A549 (cell line): ENCODE data around the gene RSBN1. TPM values are rescaled to one million over a fixed set of nuclear protein-coding genes. Genes with fewer than 3 reads are reported as not detected.

ENCODE experiments used
- ATAC-seq, 2 experiments: fragments of 200-7000 bp in 1 of 2; fragments of >200 bp in 1 of 2; cut with Nextera tagmentation in 1 of 2; cut with Tn5 transposase in 1 of 2; 3 replicates each; pipeline versions ENCODE4 v1.8.0 to v1.9.1; 2018 to 2020; ENCODE audit warnings: mild to moderate bottlenecking in 1 of 2, moderate library complexity in 1 of 2
- CTCF ChIA-PET: fragments of 300-600 bp; sonication (Branson Sonifier 250); formaldehyde crosslinking; extraction: SDS; loops from one replicate; lab custom pipeline; 2021; ENCODE audit warnings: antibody characterized with exemption, inconsistent platforms; lab: Yijun Ruan, JAX
- POLR2A ChIA-PET: fragments of 350-600 bp; formaldehyde crosslinking; extraction: SDS; loops from one replicate; lab custom pipeline; 2021; ENCODE audit warnings: antibody characterized with exemption, inconsistent platforms; lab: Yijun Ruan, JAX
- DNase-seq, 2 experiments: peaks; one replicate each; pipeline versions ENCODE4 v3.0.0 to v3.0.0-alpha.2; 2011 to 2016; ENCODE audit warnings: low read depth in 1 of 2, low spot score in 1 of 2
- FAIRE-seq: peaks from 2 replicates; lab custom pipeline; 2011; peaks lifted over from hg19 to GRCh38; lab: Jason Lieb, UNC
- H3K27ac ChIP-seq, 2 experiments: fragments of >200 bp; sonication (Bioruptor Twin); formaldehyde crosslinking; 3 replicates each; pipeline ENCODE4 v1.5.1; 2016 to 2017
- H3K4me1 ChIP-seq: fragments of >200 bp; sonication (Bioruptor Twin); formaldehyde crosslinking; 3 replicates; pipeline ENCODE4 v1.6.1; 2016
- H3K4me2 ChIP-seq: fragments of >200 bp; sonication (Bioruptor Twin); formaldehyde crosslinking; 3 replicates; pipeline ENCODE4 v1.6.1; 2016
- H3K4me3 ChIP-seq: fragments of >200 bp; sonication (Bioruptor Twin); formaldehyde crosslinking; 3 replicates; pipeline ENCODE4 v1.5.1; 2016
- H3K9me3 ChIP-seq: fragments of >200 bp; sonication (Bioruptor Twin); formaldehyde crosslinking; 3 replicates; pipeline ENCODE4 v1.6.1; 2016
- CEBPB ChIP-seq, 2 experiments: fragments of >200 bp in 1 of 2; sonication (Bioruptor Twin) in 1 of 2; formaldehyde crosslinking in 1 of 2; IDR thresholded peaks; 2 replicates each; pipeline ENCODE4 v1.6.1; 2012 to 2016
- EHMT2 ChIP-seq: fragments of 200-600 bp; sonication (generic); IDR thresholded peaks from 2 replicates; pipeline ENCODE4 v1.6.1; 2016; ENCODE audit warnings: antibody characterized with exemption, low read depth, mild to moderate bottlenecking, moderate library complexity
- EP300 ChIP-seq, 2 experiments: fragments of >200 bp; sonication (Bioruptor Twin); formaldehyde crosslinking; IDR thresholded peaks; 2 replicates in 1 of 2; 3 replicates in 1 of 2; pipeline ENCODE4 v1.6.1; 2016 to 2017
- HES2 ChIP-seq: fragments of >200 bp; sonication (Bioruptor Twin); formaldehyde crosslinking; IDR thresholded peaks from 2 replicates; pipeline ENCODE4 v1.6.1; 2016
- HOXA7 ChIP-seq: fragments of 250-450 bp; sonication (Bioruptor Pico); IDR thresholded peaks from 2 replicates; pipeline ENCODE4 v1.5.0; 2020; ENCODE audit warnings: mild to moderate bottlenecking, moderate library complexity
- JUN ChIP-seq, 2 experiments: fragments of >200 bp; sonication (Bioruptor Twin); formaldehyde crosslinking; IDR thresholded peaks; 2 replicates in 1 of 2; 3 replicates in 1 of 2; pipeline ENCODE4 v1.6.1; 2016 to 2017
- NFE2L2 ChIP-seq: fragments of 150-350 bp; conservative IDR thresholded peaks from 2 replicates; pipeline ENCODE4 v1.6.1; 2014; ENCODE audit warnings: low read length
- NR3C1 ChIP-seq: fragments of >200 bp; sonication (Bioruptor Twin); formaldehyde crosslinking; IDR thresholded peaks from 3 replicates; pipeline ENCODE4 v1.6.1; 2017
- PHF8 ChIP-seq: fragments of 200-600 bp; sonication (generic); IDR thresholded peaks from 2 replicates; pipeline ENCODE4 v1.6.1; 2016; ENCODE audit warnings: low read depth, mild to moderate bottlenecking, antibody characterized with exemption, moderate library complexity, borderline replicate concordance
- RAD21 ChIP-seq, 2 experiments: fragments of >200 bp in 1 of 2; sonication (Bioruptor Twin) in 1 of 2; formaldehyde crosslinking in 1 of 2; IDR thresholded peaks in 1 of 2; conservative IDR thresholded peaks in 1 of 2; 2 replicates in 1 of 2; 3 replicates in 1 of 2; pipeline ENCODE4 v1.6.1; 2012 to 2018; ENCODE audit warnings: inconsistent platforms in 1 of 2
- USF2 ChIP-seq: fragments of 450-650 bp; IDR thresholded peaks from 2 replicates; pipeline ENCODE4 v1.6.1; 2014; ENCODE audit warnings: antibody characterized with exemption
- ZNF302 ChIP-seq: fragments of 250-450 bp; sonication (Bioruptor Pico); IDR thresholded peaks from 2 replicates; pipeline ENCODE4 v1.9.0; 2021; ENCODE audit warnings: inconsistent platforms, mild to moderate bottlenecking, moderate library complexity
- WGBS: methylation state at CpG from one replicate; pipeline ENCODE4 v1.1.6; 2017; ENCODE audit errors: missing lambda C conversion rate; 5-methylcytosine and 5-hydroxymethylcytosine counted together
- polyA plus RNA-seq, 4 experiments: library from polyadenylated mRNA; depleted of rRNA in 3 of 4; stranded (reverse); fragments of >200 nt; fragmentation: RNase III in 1 of 4; extraction: RNeasy Plus Mini Kit Qiagen cat#74134 plus additional on column Dnase treatment in 1 of 4; gene quantifications; 2 replicates in 3 of 4; 3 replicates in 1 of 4; pipeline ENCODE4 v1.2.3, GENCODE V29; 2011 to 2017
- TF ChIP-seq, protein P1 (sequence below): fragments of 150-350 bp; IDR thresholded peaks from 2 replicates; pipeline ENCODE4 v1.6.1; 2014; ENCODE audit warnings: low read depth, mild to moderate bottlenecking, low read length

Gene RSBN1
- polyA plus RNA-seq, 2 of the 4 experiments (the other 2 are of a cell fraction): 3.0 to 9.7 TPM

DNA sequence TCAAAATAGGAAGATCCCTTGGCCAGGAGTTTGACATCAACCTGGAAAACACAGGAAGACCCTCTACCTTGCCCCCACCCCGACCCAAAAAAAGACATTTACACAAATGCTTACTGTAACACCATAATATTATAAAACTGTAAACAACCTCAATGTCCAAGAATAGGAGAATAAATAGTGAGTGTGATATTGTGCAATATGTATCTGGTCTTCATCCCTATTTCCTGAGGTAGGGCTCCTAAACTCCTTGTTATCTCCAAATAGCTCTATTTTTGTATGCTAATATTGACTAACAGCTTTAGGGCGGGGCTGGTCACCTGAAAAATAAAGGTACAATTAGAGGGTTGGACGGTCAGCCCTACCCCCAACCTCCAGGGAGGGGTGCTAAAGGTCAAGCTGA, 23.5 kb downstream of the RSBN1 start:
- POLR2A ChIA-PET: no interaction called here
- WGBS: 56% methylated on average over 3 of the region's 3 CpGs
- ATAC-seq (no peak), FAIRE-seq (no peak)
- Histone ChIP-seq H3K4me2 (no peak overlapping the region), H3K4me3 (no peak overlapping the region), H3K27ac (no peak overlapping the region), H3K4me1 (peaks cover 28% of the 10 kb centered on the region), H3K9me3 (no peaks in the 10 kb centered on the region)
- CTCF ChIA-PET: interaction anchor here (1.3 kb wide), 1 partner anchor 18 kb away, joined by 4 read pairs; no protein-coding TSS in a partner anchor
- TF ChIP-seq NFE2L2 (no peak), CEBPB (IDR thresholded peaks at IDR 0.05) (0 out of 4 replicates have a peak, but pooled peaks of 1 of the 2 experiments have one; percentile 6)
- TF ChIP-seq, all 56 proteins: peak for 1
- no peak for DNase-seq

DNA sequence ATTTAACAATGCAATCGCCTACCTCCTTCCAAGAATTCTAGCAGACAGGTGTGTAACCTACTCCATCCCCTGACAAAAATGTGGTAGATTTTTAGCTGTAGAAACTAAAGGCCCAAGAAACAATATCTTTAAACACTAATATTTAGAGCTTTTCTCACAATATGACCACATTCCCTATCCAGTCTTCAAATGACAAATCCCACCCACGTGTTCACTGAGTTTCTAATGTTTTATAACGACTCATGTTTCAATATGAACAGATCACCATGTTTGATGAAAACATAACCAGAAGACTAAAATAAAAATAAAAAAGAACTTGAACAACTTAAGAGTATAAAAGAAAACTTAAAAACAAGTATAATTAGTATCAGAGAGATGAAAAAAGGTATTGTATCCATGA, 24.6 kb downstream of the RSBN1 start:
- DNase-seq: no peak
- H3K4me1 ChIP-seq: peaks cover 22% of the 10 kb centered on the region
- H3K4me2 ChIP-seq: no peak overlapping the region
- ChIA-PET POLR2A (no interaction called here), CTCF (no interaction called here)
- H3K4me3 ChIP-seq: no peak overlapping the region
- ATAC-seq: no peak
- FAIRE-seq: no peak
- no peaks in the 10 kb centered on the region for H3K9me3 ChIP-seq
- 91% methylated on average over 3 of the region's 3 CpGs for WGBS
- no peak for TF ChIP-seq CEBPB (IDR thresholded peaks at IDR 0.05)
- no peak overlapping the region for H3K27ac ChIP-seq

DNA sequence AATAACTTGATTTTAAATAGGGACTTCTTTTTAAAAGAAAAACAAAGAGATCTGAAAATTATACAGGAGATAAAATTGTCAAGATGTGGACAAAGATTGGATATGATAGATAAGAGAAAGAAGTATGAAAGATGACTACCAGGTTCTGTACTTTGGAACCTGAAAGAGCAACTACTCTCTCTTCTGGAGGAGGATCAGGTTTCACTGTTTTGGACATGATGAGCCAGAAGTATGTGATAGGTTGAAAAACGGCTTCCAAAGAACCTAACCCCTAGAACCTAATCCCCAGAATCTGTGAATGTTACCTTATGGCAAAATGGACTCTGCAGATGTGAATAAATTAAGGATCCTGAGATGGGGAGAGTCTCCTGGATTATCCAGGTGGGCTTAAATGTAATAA, 26.2 kb downstream of the RSBN1 start:
- WGBS: 8% methylated on average over 1 of the region's 1 CpG
- ChIA-PET POLR2A (interaction anchor here (0.6 kb wide), 1 partner anchor 781 kb away, joined by 3 read pairs; no protein-coding TSS in a partner anchor), CTCF (interaction anchor here (1.3 to 2.9 kb wide), 2 partner anchors 19 to 26 kb away, joined by 3 to 9 read pairs; partner anchors contain the start of gene PHTF1)
- Histone ChIP-seq H3K4me2 (peak overlapping the region; percentile 44; the same call in 2 of the 3 replicates), H3K27ac (no peak overlapping the region), H3K4me3 (no peak overlapping the region), H3K4me1 (peaks cover 19% of the 10 kb centered on the region), H3K9me3 (no peaks in the 10 kb centered on the region)
- DNase-seq (no peak), FAIRE-seq (no peak), ATAC-seq (peak in 1 of 2 experiments; percentile 32; a peak in 1 of 6 replicates)
- TF ChIP-seq, protein P1, sequence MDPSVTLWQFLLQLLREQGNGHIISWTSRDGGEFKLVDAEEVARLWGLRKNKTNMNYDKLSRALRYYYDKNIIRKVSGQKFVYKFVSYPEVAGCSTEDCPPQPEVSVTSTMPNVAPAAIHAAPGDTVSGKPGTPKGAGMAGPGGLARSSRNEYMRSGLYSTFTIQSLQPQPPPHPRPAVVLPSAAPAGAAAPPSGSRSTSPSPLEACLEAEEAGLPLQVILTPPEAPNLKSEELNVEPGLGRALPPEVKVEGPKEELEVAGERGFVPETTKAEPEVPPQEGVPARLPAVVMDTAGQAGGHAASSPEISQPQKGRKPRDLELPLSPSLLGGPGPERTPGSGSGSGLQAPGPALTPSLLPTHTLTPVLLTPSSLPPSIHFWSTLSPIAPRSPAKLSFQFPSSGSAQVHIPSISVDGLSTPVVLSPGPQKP: no peak
- TF ChIP-seq RAD21 (conservative IDR thresholded peaks at IDR 0.05 in 1 of 2, IDR thresholded peaks at IDR 0.05 in 1 of 2): no peak
- TF ChIP-seq PHF8: no peak

DNA sequence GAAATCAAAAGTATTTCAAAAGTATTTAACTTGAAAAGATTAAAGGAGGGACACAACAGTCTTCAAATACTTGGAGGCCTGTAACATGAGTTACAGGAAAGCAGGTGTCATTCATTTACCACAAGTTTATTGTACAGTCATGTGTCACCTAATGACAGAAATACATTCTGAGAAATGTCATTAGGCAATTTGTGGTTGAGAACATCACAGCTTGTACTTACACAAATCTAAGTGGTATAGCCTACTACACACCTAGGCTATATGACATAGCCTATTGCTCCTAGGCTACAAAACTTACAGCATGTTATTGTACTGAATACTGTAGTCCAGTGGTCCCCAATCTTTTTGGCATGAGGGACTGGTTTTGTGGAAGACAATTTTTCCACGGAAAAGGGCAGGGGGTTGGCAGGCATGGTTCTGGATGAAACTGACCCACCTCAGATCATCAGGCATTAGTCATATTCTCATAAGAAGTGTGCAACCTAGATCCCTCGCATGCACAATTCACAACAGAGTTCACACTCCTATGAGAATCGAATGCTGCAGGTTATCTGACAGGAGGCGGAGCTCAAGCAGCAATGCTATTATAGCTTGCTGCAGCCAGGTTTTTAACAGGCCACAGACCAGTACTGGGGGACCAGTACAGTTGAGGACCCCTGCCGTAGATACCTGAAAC, 28.0 kb downstream of the RSBN1 start:
- Histone ChIP-seq H3K4me3 (no peak overlapping the region), H3K27ac (no peak overlapping the region), H3K4me2 (no peak overlapping the region), H3K9me3 (no peaks in the 10 kb centered on the region), H3K4me1 (peaks cover 19% of the 10 kb centered on the region)
- 90% methylated on average over 5 of the region's 5 CpGs for WGBS
- POLR2A ChIA-PET: no interaction called here
- FAIRE-seq (no peak), DNase-seq (no peak), ATAC-seq (no peak)
- TF ChIP-seq JUN (IDR thresholded peaks at IDR 0.05): no peak
- no peak for TF ChIP-seq ZNF302 (CRISPR knock-in tag)
- no peak for TF ChIP-seq EHMT2
- no peak for TF ChIP-seq HOXA7 (CRISPR knock-in tag)
- no peak for TF ChIP-seq HES2
- no peak for TF ChIP-seq EP300 (IDR thresholded peaks at IDR 0.05)
- TF ChIP-seq NR3C1: no peak
- no peak for TF ChIP-seq CEBPB (IDR thresholded peaks at IDR 0.05)
- TF ChIP-seq USF2: no peak
- CTCF ChIA-PET: interaction anchor here (1.2 to 2.9 kb wide), 2 partner anchors 16 to 25 kb away, joined by 4 to 9 read pairs; partner anchors contain the start of gene PHTF1
